Stimulated activated CD8-positive, alpha-beta memory T cell treated with anti-CD3 and anti-CD28 coated beads, Interleukin-7, amount 100 ng/mL, for 1 hour (primary cell): ENCODE results near the gene PDE6B.
"Not testable (repeated sequence)": the region's sequence is repeated elsewhere in the genome, so short reads cannot be mapped to it uniquely, and the experiment has no call there.

ENCODE experiments used
- DNase-seq, 2 donors: peaks; one replicate each; pipeline ENCODE4 v3.0.0-alpha.2; 2020; ENCODE audit warnings: low read depth in 2 of 2

The PDE6B gene

DNA sequence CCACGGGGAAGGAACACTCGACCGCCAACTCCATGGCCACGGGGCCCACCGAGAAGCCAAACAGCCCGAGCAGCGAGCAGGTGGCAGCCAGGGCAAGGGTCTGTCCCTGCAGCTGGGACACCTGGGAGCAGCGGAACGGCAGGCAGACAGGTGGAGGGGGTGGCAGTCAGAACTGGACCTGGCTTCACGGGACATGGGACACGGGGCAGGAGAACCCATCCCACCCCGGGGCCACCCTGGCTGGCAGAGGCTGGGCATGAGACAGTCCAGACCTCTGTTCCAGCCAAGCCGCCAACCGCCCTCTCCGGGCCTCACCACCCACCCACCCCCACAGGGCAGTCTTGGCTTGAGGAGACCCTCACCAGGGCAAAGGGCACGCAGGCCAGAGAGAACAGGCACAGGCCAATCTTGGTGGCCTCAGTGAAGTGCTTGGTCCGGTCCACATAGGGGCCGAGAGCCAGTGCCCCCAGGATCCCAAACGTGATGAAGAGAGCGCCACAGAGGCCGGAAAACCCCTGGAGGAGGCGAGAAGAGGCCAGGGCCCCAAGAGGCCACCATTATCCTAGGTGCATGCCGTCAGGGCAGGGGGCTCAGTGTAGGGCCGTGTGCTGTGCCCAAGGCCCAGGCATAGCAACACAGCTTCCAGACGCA is 58.0 kb downstream of the PDE6B start:
- no peak for DNase-seq

DNA sequence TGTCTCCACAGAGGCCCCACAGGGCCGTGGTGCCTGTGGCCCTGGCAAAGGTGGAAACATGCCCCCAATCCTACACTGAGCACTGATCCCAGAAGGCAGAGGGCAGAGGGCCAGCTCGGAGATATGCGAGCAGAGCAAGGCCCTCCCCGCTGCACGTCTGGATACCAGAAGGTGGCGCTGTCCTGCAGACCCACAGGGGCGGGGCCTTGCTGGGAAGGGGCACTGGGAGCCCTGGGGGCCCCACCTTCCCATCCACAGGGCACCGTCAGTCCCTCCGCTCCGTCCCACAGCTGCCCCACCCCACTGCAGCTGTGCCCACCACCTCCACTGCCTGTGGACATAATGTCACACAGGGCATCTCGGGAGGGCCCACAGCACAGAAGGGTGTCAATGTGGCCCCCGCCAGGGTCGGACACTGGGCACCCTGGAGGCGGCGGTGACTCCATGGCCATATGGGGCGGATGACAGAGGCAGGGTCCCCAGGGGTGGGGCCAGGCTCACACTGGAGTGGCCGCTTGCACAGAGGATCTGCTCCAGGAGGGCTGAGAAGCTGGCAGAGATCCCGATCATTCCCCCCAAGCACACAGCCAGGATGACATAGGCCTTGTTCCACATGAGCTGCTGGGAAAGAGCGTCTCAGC is 58.7 kb downstream of the PDE6B start:
- DNase-seq: no peak

DNA sequence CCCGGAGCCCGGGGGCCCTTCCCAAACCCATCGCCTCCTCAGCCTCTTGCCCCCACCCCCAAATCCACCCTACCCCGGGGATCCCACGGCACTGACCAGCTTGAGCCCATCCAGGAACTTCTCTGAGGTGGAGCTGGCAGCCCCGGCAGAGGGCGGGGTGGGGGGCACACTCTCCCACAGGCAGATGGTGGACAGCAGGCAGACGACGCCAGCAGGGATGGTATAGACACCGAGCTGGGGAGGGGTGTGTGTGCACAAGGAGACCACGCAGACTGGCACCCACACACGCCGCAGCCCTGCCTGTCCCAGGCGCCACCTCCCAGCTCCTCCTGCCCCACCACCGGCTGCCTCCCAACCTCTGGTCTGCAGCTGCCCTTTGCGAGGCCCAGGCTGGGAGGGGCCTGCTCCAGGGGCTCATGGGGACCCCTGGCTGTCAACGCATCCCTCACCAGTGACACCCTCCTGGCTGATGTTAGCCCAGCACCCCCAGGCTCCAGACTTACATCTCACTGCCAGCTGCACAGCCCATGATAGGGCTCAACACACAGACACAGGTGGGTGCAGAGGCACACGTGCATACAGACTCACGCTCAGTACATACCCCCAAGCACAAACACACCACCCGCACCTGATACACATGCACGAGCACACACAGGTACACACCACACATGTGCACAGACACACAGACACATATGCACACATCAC is 59.4 kb downstream of the PDE6B start:
- no peak for DNase-seq

DNA sequence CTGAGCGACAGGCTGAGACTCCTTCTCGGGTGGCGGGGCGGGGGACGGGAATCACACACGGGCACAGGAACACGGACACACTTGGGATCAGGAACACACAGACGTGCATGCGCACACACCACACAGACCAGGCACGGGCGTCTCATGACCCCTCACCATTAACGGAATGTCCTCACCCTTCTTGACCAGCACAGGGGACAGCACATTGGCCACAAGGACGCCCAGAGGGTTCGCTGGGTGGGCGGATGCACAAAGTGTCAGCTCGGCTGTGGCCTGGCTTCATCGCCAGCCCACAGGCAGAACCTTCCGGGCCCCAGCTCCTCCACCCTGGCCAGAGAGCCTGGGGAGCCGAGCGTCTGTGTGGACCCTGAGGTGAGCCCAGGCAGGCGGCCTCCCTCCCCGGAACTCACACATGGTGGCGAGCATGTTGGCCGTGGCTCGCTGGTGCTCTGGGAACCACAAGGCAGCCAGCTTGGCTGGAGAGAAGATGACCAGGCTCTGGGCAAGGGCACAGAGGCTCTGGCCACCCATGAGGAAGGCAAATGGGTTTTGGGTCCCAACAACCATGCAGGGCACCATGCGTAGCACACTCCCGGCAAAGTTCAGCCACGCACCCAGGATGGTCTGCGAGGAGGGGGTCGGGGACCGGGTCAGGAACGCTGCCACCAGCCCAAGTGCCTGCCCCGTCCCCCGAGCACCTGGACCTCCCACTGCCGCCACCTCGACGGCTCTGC is 60.5 kb downstream of the PDE6B start:
- DNase-seq: no peak

DNA sequence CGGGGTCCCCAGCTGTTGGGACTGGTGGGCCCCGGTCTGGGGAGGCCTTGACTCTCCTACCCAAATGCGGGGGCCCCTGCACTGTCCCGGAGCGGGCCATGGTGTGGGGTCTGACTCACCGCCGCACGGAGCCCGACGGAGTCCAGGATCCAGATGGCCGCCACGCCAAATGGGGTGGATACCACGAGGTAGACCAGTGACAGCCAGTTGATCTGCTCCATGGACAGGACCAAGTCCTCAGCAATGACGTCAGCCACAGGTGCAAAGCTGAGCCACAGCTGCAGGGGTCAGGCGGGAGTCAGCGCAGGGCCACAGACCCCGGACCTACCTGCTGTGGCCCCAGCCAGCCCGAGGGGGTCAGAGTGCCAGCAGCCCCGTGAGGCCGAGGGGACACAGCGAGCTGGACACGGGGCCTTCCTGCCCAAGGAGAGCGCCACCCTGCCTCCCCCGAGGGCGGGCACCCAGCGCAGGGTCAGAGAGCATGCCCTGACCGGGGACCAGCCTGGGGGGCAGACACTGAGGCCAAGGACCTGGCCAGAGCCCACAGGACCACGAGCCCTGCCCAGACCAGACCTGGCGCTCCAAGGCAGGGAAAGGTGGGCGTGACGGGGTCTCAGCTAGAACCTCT is 61.2 kb downstream of the PDE6B start:
- no peak for DNase-seq

DNA sequence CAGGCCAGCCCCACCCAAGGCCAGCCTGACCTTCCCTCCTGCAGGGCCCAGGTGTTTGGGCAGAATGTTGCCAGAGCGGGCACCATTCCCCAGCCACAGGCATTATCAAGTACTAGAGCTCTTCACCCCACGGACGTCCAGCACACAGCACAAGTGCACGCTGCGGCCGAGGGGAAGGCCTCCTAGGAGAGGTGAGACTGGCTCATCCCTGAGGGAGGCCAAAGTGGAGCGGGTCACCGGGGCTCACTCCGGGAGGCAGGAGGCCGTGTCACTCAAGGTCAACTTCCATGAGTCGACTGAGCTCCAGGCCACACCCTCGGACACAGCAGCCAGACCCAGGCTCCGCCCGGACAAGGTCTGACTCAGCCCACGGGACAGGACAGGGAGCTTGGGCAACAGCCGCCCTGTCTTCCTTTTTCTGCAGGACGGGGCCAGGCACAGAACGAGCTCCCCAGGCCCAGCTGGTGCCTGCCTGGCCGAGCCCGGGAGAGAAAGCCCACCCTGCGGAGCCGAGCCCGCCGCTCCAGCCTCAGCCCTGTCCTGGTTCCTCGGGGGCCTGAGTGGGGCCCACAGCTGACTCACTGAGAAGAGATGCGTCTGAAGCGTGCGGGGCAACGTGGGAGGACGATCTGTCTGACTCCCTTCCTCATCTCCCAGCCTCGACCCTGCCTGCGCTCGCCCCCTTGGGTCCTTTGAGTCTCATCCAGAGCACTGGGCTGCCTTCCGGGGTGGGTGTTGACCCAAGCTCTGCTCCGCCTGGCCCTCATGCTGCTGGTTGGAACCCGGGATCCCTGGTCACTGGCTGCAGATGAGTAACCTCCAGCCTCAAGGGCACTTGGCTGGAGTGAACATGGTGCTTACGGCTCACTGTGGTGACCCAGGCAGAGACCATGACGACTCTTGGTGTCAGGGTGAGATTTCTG is 61.9 kb downstream of the PDE6B start:
- DNase-seq: no peak

DNA sequence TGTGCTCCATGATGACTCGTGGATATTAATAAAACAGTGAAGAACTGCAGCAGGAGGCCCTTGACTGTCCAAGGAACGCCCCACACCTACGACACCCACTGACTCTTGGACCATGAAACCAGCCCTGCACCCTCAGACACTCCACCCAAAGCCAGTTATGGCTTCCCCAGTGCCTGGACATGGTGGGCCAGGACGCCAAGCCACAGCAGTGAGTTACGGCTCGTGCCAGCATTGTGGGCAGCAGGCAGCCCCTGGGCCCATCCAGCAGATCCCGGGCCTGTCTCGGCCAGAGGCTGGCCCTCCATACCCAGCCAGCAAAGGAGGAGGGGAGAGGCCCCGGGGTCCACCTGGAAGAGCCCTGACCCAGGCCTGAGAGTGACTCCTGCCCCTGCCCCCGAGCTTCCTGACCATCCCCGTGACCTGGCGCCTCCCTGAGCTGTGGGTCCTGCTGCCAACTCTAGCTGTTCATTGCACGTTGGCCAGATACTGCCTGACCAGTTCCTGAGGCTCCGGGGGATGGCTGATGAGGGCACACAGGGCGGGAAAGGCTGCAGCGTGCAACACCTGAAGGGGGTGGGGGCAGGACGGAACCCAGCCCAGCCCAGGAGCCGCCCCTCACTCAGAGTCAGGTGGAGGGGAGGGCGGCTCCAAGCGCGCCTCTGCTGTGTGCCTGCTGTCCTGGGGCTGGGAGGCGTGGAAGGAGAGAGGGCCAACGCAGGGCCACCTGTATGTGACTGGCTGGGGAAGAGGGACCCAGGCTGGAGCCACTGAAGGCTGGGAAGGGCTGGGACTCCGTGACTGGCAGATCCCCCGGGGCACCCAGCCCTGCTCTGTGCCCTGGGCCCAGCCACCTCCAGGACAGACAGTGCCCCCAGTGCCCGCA is 62.8 kb downstream of the PDE6B start:
- DNase-seq: no peak

DNA sequence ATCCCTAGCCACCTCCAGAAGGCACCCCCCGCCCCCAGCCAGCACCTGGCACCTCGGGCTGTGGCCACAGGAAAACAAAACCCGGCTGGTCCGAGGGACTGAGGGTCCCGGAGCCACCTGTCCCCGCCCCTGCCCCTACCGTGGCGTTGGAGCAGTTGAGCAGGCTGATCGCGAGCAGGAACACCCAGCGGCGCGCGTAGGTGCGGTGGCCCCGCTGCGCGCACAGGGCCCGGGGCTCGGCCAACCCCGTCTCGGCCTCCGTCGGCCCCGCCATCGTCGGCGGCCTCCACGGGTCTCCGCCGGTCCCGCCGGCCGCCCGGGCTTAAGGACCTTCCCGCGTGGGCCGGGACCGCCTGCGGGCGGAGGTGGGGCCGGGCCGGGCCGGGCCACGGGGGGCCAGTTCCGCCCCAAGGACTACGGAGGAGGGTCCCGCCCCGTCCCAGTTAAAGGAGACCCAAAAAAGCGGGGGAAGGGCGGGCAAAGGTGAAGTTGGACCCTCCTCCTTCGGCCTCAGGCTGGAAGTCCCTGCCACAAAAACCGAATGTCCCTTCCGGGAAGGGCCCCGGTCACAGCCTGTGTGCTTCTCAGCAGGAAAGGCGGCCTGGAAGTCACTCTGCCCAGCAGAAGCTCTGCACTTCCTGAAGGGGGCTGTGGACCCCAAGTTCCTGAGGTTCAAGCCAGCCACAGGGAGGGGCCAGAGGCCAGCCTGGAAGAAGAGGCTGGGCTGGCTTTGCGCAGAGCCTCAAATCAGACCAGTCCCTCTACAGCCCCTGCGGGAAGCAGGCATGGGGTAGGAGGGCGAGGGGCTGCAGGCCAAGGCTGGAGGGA is 63.7 kb downstream of the PDE6B start, which contains the start of gene SLC49A3:
SLC49A3 (minus strand) TSS at position 298 of the 828 bp plus-strand sequence; CDS start at position 274, 24 bp downstream.
- DNase-seq: no peak

DNA sequence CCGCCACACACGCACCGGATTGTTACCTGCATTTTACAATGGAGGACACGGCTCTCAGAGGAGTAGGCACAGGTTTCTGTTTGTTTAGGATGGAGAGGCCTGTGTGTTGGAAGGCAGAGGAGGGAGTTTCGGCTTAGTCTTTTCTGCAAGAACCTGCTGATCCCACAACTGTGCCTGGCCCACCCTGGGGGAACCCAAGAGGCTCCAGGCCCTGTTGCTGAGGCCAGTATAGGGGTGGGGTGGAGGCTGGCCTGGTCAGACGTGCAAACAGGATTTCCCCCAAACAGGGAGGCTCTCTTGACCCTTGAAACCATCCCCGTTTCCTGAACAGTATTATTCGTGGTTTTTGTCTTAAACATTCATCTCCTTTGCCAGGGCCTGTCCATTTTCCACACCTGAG is 64.3 kb downstream of the PDE6B start:
- no peak for DNase-seq

DNA sequence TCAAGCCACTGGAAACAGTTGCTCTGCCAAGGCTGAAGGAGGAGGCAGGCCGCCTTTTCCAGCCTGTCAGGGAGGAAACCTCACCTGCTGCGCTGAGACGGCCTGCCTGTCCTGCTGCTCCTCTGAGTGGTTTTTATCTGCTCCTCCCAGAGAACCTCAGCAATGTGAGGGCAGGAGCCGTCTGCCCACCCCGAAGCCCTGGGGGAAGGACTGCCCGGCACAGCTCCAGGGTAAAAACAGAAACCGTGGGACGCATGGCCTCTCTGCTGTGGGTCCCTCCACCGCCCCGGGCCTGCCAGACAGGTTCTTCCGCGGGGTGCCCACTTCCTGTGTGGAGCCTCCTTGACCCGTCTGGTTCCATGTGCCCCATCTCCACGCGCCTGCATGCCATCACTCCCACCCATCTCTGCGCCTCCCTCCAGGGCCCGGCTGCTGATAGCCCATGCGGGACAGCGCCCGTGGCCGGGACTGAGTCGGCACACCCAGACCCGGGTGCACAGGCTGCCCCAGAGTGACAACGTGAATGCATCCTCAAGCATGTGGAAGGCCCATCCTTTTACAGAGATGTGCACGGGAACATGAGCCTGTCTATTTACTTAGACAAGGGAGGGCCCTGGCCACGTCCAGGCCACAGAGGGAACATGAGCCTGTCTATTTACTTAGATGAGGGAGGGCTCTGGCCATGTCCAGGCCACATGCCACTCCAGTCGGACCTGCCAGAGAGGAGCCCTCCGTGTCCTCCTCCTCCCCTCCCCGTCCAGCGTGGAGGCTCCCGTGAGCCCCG is 67.6 kb downstream of the PDE6B start:
- no peak for DNase-seq

DNA sequence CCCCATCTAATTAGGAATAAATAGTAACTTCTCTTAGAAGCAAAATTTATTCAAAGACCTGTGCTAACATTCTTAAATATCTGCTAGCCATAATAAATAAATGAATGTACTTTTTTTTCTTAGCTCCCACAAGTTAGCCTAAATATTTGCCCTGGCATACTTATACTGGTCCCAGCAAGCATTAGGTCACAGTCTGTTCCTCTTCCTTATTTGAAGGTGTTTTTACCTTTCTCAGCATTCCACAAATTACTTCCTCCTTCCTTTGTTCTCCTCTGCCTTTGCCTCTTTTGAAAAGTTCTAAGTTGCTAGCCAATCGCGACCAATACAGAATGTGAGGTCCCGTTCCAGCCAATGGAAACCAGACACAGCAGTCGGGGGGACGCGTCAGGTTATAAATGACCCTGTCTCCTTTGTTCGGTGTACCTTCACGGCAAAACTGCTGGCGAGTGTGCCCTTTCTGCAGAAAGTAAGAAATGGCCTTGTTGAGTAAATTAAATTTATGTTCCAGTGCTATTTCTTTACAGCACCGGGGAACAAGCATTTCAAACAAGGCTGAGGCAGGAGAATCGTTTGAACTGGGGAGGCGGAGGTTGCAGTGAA is 69.1 kb downstream of the PDE6B start:
- not testable (repeated sequence) for DNase-seq

DNA sequence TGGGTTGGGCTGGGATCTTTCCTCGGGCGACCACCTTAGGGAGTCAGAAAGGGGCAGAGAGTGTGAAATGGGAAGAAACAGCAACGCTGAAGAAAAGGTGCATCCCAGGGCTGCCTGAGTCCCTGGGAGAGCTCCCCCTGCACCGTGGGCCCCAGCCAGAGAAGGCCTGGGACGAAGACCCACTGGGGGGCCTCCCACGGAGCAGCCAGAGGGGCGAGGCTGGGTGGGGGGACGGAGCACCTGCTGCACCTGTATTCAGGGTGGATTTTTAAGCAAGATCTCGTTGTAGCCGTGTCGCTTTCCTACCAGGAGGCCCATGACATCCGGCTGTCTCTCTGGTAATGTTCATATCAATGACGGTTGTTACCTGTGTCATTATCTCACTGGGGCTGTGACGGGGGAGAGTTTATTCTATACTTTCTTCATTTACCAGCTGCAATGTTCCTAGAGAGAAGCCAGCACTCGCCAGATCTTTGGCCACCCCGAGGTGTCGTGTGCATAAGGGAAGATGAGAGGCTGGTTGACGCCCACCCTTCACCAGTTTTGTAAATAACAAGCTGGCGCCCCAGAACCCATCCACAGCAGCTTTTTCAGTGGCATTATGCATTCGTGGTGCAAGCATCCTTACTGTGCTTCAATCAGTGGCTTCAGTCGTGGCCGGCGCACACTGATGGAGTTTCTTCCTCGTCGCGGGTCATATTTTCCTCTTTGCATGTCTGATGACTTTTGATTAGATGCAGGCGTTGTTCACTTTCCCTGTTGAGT is 74.6 kb downstream of the PDE6B start:
- DNase-seq: no peak

DNA sequence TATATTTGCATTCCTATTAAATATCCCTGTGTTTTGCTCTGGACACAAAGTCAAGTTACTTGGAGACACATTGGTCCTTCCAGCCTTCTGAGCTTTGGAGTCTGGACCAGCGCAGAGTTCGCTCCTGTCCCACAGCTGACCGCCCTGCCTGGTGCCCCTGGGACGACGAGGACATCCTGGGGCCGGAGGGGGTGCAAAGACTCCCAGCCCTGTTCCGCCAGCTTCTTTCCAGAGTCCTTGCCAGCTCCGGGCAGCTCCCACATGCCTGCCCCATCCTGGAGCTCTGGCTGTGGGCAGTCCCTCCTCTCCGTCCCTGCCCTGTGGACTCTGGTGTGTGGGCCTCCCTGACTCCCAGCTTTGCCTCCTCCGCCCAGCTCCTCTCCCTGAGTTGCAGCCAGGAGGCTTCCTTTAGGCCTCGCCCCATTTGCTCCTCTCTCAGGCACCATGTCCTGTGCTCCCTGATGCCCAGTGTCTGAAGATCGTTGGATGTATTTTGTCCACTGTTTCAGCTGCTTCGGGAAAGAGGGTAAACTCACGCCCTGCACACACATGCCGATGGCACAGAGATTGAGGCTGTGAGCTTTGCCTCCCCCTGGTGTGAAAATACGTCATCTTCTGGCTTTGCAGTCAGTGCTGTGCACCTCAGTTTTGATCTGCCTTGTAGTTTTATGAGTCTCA is 75.4 kb downstream of the PDE6B start:
- no peak for DNase-seq

DNA sequence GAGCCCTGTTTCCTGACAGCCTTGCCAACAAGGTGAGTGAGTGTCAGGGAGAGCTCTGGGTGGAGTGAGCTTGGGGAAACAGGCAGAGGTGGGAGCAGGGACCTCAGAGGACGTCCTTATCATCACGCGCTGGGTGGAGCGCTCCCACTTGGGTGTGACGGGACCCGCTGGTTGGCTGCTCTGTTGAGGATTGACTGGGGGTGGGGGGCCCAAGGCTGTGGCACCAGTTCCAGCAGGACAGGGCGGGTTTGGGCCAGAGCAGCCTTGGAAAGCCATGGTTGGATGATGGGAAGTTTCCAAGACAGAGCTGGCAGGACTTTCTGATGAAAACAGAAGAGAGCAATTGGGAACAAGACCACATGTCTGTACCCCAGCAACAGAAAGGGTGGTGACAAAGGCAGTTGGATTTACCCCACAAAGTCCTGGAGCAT is 77.3 kb downstream of the PDE6B start:
- no peak for DNase-seq

DNA sequence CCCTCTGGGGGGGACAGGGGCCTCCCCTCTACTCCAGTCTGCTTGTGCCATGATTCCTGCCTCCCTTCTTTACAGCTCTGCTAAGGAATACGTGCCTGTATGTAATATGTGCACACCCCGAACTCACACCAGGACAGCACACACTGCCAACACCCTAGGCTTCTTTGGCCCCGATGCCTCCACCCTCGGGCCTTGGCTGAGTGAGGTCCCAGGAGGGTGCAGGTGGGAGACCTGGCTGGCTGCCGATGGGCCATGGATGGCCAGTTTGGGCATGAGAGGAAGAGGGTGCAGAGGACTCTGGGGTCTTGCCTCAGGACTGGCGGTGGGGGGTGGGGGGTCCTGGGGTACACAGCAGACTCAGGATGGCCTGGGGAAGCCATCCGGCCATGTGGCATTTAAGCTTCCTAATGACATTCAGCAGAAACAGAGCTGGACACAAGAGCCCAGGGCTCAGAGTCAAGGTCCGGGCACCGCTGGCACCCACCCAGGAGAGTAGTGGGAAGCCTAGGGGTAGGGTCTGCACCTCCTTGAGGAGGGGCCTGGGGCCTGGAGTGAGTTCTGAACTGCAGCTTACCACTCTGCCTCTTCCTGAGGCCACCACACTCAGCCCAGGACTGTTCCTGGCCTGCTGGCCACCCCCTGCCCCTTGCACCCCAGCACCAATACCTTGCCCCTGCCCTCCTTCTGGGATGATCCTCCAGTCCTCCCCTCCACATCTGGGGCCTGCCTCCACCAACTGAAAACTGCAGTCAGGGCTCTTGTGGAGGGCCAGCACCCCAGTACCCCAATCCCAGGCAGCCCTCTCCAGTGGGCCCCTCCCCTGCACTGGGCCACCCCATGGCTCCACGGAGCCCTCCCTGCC is 78.2 kb downstream of the PDE6B start:
- DNase-seq: no peak
